CD4-positive, alpha-beta T cell treated with Interleukin-17A for 1 hour (primary cell): ENCODE measurements around the gene CCT8L2.
"Not testable (repeated sequence)": the region's sequence is repeated elsewhere in the genome, so short reads cannot be mapped to it uniquely, and the experiment has no call there.

ENCODE experiments used
- DNase-seq: peaks from one replicate; pipeline ENCODE4 v3.0.0-alpha.2; 2020

The CCT8L2 gene

DNA sequence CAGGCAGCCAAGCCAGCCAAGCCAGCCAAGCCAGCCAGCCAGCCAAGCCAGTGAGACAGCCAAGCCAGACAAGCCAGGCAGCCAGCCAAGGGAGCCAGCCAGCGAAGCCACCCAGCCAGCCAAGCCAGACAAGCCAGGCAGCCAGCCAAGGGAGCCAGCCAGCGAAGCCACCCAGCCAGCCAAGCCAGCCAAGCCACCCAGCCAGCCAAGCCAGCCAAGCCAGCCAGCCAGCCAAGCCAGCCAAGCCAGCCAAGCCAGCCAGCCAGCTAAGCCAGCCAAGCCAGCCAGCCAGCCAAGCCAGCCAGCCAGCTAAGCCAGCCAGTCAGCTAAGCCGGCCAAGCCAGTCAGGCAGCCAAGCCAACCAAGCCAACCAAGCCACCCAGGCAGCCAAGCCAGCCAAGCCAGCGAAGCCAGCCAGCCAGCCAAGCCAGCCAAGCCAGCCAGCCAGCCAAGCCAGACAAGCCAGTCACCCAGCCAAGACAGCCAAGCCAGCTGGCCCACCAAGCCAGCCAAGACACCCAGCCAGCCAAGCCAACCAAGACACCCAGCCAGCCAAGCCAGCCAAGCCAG, 34.1 kb downstream of the CCT8L2 start:
- DNase-seq, result not testable (repeated sequence)

DNA sequence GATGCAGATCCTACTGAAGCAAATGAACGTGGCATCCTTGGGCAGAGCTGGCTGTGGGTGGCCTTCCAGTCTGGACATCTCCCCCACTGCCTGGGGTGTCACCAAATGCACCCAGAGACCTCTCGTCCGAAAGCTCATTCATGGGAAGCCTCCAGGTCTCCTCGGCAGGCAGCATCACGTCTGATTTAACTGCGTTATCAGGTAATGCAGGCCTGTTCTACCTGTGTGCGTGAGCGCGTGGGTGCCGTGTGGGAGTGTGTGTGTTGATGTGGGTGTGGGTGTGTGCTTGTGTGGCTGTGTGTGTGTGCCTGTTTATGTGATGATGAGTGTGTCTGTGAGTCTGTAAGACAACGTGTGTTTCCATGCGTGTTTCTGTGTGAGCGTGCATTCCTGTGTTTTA, 35.1 kb downstream of the CCT8L2 start:
- DNase-seq, result not testable (repeated sequence)

GRCh38 chr22:16555077-16555994, 37.3 kb downstream of the CCT8L2 start:
- not testable (repeated sequence) for DNase-seq

- DNase-seq, result not testable (repeated sequence)
Observed at GRCh38 chr22:16543310-16543709, 49.3 kb downstream of the CCT8L2 start.
